NK-92 (cell line): ENCODE results near the gene CCNB2.
"Not testable (repeated sequence)": the region's sequence is repeated elsewhere in the genome, so short reads cannot be mapped to it uniquely, and the experiment has no call there.

ENCODE experiments used
- DNase-seq: peaks from one replicate; lab custom pipeline; 2025; ENCODE audit not compliant: unreplicated experiment; lab: John Stamatoyannopoulos, UW

The CCNB2 gene

DNA sequence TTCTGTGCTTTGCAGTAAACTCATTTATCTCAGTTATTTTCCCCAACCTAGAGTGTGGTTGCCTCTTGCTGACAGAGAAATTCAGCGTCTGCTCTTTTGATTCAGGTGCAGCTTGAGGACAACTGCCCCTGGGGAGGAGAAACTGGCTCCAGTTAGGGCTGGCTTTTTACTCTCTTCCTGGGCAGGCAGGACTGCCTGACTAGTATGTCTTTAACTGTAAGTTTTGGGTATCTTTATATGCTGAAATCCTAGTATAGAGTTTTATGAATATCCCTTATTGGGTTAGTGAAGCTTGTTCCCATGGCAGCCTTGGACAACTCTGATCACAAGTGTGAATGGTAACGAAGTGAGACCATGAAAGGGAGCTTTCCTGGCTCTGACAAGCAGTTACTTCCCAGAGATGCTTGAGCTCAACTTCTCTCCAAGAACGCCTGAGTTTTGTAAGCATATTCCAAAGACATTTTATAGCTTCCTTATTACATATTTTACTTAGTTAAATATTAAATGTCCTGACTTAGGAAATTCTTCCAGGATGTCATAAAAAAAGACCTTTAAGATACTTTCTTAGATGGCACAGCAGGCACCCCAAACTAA is 27.1 kb downstream of the CCNB2 start:
- no peak for DNase-seq

DNA sequence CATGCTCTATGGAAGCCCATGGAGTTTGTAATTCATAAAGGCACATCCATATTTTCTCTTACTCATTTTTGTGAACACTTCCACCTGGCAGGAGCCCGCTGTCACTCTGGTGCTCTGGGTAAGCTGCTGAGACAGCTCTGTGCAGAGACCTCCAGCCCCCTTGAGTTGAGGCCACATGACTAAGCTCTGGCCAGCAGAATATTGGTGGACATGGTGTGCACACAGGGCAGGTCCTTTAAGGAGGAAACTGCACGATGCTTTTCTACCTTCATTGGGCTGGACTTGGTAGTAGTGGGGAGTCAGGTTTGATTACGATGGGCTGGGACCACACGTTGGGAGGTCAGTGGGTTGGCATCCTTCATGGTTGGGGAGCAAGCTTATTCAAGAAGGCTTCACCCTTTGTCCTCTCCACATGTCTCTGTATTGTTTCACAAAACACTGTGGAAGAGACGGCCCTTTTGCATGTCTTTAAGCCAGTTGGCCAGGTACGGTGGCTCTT is 29.0 kb downstream of the CCNB2 start:
- no peak for DNase-seq

DNA sequence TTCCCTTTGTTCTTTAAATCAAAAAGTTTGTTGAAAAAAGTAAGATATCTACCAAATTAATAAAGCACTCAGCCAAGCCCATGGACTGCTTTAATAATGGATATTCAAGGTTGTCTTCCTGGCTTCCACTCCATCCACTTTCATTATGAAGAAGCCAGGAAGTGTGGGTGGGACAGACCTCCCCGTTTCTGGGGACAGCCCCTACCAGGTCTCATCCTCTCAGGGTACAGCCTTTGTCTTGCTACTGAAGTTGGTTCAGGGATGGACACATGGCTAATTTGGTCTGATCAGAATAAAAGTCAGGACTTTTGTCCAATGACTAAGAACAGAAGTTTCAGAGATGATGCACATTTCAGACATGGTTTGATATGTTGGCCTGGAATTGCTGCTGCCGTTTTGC is 32.6 kb downstream of the CCNB2 start:
- no peak for DNase-seq

DNA sequence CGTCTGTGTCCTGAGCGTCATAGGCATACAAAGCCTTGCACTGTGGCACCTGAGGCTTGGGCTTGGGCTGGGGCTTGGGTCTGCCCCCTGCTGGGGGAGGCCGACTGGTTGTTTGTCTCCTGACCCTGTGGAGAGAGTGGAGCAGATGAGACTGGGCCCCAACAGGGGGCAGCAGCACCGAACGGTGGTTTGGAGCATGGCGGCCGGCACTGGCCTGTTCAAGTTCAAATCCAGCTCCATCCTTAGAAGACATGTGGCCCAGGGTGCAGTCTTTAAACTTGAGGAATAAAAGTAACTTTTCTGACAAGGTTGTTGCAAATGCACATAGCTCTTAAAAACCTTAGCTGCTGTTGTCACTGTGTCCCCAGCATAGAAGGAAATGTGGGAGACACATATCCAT is 33.3 kb downstream of the CCNB2 start:
- no peak for DNase-seq

DNA sequence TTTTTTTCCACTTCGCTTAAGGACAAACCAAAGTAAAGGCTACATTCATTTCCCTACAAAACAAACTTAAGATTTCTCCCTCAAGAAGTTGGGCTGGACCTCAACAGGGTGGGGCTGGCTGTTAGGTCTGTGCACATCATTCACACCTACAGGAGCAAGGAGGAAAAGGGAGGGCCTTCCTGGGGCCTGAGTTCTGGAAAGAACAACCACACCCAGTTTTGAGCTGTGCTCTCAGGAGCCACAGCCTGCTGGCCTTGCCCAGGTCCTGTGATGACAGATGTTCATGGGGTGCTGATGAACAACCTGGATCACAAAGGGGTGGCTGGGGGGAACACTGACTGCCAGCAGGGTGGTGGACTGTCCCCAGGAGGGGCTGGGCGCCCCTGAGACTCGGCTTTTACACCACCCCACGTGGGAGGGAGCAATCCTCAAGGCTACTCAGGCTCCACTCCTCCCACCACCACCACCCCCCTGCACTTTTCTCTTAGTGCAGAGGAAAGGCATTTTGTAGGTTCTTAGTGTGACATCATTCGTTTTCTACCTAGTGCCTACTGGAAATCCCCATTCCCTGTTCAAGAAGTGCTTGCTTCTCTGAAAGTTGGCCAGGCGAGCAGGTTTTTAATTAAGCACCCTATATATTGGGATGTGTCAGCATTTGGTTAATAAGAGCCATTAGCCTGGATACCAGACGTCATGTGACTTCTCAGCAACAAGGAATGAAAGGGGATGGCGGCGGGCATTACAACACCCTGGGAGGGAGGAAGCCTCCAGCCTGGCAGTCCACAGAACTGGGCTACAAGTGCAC is 35.7 kb downstream of the CCNB2 start:
- DNase-seq = no peak

DNA sequence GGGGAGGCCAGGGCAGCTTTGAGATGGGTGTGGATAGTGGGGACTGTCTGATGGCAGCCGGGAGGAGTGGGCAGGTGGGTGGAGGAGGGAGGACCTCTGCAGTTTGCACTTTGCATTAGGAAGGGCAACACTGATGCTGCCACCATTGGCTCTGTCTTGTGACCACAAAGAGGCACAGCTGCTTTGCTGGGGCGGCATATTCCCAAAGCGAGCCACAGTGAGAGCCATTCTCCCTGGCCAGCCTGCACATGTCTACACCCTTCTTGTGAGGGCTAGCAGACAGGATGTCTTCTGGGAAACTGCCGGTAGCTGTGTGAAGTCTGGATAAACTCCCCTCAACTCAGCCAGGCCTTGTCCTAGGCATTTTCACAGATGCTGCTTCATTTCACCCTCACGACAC is 38.3 kb downstream of the CCNB2 start:
- DNase-seq = no peak

DNA sequence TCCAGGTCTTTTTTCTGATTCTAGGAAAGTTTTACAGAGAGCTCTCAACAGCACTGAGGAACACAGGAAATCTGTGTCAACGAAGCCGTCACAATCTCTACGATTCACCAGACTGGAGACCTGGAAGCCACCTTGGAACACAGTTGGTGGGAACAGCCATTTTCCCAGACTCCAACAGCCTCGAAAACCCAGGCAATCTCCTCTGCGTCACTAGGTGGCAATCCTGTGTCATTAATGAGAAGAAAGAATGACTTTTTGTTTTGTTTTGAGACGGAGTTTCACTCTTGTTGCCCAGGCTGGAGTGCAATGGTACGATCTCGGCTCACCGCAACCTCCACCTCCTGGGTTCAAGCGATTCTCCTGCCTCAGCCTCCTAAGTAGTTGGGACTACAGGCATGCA is 39.6 kb downstream of the CCNB2 start:
- DNase-seq = not testable (repeated sequence)

DNA sequence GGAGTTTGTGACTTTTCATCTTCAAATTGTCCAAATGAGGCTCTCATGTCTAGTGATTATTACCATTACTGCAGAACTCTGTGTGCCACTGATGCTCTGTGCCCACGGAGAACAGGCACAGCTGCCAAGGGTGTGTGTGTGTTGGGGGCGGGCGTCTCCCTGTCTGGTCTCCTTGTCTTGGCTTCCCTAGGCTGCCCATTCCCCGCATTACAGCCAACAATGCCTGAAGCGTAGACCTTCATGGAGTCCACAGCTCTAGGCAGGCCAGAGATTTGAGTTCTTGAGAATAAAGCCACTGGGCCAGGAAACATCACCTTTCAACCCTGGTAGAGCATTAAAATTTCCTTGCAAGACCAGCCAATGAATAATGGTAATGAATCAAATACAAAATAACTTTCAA is 42.7 kb downstream of the CCNB2 start:
- DNase-seq = no peak

DNA sequence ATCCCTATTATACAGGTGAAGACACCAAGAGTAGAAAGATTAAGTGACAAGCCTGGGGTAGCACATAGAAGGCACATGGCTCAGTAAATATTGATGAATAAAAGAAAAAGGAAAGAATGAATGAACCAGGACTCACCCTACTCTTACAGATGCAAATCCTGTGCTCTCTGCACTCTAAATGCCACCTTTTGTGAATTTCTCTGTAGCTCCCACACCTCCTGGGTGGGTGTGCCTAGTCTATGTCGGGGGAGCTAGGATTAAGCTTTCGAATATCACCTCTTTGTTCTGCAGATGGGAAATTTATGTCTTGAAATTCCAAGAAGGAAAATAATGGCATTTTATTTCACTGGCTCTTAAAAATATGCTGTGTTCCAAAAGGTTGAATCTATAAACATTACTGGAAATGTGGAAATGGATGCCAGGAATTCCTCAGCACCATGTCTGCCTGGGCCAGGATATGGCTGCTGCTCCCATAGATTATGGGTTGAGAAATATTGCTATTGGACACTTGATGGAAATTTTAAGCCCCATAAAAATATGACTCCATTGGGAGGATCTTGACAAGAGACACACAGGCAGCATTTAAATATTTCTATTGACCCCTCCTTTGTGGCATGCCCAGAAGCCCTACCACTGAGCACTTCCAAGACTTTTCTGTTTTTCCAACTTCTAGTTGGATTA is 43.3 kb downstream of the CCNB2 start:
- no peak for DNase-seq

DNA sequence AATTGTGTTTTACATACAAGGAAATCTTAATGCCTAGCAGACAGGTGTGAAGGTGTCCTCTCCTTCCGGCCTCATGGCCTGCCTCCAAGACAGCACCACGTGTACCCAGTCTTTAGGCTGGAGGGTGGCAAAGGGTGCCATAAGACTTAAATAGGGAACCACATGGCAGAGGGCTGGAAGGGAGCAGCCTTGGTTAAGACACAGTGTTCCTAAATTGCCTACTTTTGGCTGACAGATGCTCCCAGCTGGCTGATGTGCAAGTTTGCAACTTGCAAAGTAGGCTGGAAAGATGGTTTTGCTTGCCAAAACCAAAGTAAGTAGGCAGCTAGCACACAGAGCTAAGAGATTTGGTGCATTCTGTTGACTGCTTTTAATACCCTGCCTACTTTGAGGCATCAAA is 45.2 kb downstream of the CCNB2 start:
- DNase-seq = no peak

DNA sequence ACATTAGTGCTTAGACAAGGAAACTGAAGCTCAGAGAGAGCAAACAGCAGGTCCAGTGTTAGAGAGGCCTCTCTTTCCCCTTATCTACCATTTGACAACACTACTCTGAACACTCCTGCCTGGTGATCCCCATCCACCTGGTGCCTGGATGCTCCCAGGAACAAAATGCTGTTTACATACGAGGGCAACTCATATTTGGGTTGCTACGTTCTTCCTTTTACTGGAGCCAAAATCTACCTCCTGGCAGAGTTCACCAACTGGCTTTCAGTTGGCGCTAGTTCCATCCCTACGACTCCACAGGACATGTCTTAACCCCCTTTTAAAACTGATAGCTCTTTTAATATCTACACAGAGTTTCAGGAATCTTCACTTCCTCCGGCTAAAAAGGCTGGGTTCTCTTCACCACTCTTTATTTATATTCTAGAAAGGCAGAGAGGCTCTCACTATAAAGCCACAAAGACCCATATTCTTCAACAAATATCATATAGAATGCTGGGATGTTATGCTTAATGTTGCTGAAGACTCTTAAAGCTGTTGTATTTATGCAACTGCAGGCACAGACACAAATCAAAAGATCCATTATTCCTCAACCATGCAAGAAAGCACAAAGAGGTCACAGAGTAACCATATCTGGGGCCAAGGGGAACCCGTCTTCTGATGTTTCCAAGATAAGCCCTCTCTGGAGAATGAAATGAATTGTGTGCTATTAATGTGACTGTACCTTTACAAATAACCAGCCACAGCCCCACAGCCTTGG is 47.9 kb downstream of the CCNB2 start:
- DNase-seq = no peak

DNA sequence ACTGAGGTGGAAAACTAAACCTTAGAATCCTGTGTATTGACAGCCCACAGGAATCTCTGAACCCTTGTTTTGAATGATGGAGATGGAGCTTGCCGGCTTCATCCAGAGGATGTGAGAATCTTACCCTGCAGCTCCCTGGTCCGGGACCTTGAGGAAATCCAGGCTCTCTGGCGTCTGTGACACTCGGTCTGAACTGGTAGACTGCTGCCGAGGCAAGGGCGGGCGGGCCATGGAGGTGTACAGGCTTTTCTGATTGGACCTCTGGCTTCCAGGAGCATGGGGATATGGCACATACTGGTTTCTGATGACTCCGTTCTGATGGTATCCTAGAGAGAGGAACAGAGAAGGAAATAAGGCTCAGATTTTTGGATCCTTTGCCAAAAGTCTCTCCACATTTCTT is 48.5 kb downstream of the CCNB2 start:
- DNase-seq = no peak

DNA sequence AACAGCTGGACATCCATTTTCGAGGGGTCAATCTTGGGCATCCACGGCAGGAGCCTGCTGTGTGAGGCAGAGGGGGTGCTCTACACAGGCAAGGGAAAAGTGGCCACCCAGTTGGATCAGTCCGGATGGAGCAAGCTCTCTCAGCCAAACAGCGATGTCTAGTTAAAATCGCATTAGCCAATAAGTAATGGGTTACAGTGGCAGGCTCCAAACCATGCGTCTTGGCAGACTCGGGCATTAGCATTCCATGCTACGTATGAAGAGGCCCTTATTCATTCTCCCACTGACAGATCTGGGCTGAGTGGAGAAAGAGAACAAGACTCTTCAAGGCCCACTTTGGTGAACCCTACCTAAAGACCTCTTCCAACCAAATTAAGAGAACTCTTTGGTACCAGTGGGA is 49.3 kb downstream of the CCNB2 start:
- DNase-seq = no peak

DNA sequence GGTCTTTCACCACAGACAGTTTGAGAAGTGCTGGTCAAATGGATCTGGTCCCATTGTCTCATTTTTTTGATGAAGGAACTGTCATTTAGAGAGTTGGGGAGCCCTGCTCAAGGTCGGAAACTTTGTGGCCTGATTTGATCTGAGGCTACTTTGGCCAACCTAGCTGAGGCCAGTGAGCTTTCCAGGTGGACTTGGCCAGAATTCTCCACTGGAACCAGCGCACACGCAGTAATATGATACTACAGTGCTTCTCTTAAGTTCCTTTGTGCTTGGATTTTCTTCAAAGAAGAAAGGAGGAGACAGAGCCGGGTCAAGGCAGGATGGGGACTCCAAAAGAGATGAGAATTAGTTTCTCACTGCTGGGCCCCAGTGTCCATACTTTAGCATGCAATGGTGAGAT is 50.5 kb downstream of the CCNB2 start:
- DNase-seq = no peak

DNA sequence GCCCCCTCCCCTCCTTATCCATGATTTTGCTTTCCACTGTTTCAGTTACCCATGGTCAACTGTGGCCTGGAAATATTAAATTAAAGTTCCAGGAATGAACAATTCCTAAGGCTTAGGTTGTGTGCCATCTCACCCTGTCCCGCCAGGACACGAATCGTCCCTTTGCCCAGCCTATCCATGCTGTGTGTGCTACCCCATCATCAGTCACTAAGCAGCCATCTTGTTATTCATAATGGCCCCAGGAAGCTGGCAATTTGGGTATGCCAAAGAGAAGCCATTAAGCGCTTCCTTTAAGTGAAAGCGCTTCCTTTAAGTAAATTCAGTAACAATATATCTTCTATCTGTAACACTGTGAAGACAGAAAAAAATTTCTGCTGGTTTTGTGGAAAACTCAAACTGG is 52.5 kb downstream of the CCNB2 start:
- DNase-seq = no peak

DNA sequence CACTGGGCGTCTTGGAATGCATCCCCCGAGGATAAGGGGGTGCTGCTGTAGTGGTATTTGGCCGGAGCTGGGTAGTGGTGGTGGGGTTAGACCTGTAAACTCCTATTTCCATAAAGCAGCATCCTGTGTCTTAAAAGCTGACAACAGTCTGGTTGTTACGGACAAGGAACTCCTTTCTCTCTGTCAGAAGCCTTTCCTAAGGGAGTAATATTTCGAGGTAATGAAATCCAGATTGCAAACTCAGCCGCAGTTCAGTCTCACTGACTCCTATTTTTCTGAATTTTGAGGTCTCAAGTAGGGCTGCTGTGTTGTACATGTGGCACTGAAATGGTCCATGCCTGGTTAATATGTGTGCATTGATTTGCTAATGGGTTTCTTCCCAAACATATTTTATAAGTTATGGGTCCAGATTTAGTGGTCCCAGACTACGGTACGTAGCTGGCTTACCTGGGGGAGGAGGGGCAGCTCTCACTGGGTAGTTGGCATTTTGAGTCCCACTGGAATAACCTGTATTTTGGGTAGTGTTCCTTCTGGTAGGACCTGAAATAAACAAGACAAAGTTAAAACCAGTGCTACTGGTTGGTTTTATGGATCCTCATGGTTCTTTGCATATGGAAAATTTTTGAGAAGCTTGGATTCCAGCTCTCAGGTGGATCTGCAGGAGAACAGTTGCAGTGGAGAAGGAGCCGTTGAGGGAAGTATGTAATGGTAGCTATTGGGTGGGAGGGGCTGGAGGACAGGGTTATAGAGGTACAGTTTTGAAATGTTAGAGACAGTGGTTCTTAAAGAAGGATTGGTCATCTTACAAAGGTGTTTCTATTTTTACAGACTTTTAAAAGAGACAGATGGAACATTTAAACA is 53.1 kb downstream of the CCNB2 start:
- no peak for DNase-seq

DNA sequence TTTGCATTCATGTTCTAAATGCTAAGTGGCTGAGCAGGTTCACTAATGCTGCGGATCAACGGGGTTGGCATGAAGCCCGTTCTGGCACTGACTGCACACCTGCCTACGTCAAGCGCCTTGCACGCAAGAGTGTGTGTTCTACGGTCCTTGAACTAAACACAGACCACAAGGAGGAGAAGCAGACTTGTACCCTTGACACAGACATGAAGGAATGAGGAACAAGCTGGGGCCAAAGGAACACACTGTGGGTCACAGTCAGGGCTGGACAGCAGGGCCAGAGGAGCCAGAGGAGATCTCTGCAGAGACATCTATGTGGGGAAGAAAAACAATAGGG is 53.7 kb downstream of the CCNB2 start:
- no peak for DNase-seq

DNA sequence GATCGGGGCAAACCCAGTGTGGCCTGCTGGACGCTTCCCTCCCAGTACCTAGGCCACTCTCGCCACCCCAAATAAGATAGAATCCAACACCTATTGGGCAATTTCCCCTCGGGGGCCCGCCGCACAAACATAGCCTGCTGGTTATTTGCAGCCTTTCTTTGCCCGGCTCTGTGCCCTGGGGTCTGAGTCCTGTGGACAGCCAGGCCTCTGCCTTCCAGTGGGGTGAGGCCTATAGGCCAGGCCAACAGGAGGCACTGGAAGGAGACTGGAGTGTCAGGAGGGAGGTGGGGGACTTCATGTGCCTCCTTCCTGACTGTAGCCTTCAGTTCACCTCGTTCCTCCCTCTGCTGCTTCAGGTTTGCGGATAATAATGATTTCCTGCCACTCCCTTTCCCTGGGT is 54.3 kb downstream of the CCNB2 start:
- no peak for DNase-seq

DNA sequence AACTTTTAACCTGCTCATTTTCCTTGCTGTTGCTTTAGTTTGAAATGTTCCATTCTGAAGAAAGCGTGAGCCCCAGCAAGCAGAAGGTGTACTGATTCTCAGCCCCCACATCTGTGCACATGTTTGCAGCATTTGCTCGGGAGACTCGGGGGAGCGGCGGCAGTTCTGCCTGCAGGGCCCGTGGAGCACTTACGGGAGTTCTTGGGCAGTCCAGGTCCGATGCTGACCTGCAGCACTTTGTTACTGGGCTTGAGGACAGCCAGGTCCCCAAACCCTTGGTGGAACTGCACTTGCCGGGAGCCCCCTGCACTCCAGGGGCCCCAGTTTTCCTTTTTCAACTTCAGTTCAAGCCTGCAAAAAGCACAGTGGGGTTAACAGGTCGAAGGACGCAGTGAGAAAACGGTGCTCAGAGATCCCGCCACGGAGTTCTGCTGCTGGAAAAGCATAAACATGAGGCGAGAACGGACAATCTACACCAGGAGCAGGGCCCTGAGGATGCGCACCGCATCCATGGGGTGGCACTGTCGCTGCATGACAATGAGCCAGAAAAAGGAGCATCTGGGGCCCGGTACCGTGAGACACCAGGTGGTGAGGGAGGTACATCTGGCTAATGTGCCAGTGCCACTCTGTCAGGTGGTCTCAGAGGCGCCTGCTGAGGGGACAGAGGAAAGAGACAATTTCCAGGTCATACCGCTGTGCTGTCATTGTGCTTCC is 56.1 kb downstream of the CCNB2 start:
- DNase-seq = no peak

DNA sequence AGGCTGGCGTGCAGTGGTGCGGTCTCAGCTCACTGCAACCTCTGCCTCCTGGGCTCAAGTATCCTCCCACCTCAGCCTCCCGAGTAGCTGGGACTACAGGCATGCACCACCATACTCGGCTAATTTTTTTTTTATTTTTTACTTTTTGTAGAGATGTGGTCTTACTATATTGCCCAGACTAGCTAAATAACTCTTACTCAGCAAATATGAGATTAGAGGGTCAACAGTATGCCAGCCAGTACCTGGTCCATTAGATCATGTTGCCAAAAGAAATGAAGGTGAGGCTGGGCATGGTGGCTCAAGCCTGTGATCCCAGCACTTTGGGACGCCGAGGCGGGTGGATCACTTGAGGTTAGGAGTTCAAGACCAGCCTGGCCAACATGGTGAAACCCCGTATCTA is 57.1 kb downstream of the CCNB2 start:
- DNase-seq = not testable (repeated sequence)
